HepG2 (cell line): ENCODE data around the gene PTPRB. TPM values are rescaled to one million over a fixed set of nuclear protein-coding genes. Genes with fewer than 3 reads are reported as not detected.

ENCODE experiments used
- ATAC-seq: fragments of 200-7000 bp; cut with Tn5 transposase; 3 replicates; pipeline ENCODE4 v1.9.1; 2020; ENCODE audit warnings: mild to moderate bottlenecking, moderate library complexity
- BruUV-seq: library from RNA; stranded (reverse); fragments of 400-500 nt; replicated peaks from 2 replicates; lab custom pipeline; 2021; lab: Mats Ljungman, UMichigan
- CTCF ChIA-PET: fragments of 300-600 bp; formaldehyde crosslinking; extraction: SDS; loops from one replicate; lab custom pipeline; 2021; ENCODE audit warnings: low total read pairs, inconsistent platforms, low intra/inter-chr PET ratio; lab: Yijun Ruan, JAX
- POLR2A ChIA-PET: fragments of 350-600 bp; sonication (Branson Sonifier 250); formaldehyde crosslinking; loops from one replicate; lab custom pipeline; 2020; ENCODE audit warnings: antibody characterized with exemption, inconsistent platforms; lab: Yijun Ruan, JAX
- DNase-seq: peaks from one replicate; pipeline ENCODE4 v3.0.0-alpha.2; 2015; ENCODE audit warnings: low spot score
- FAIRE-seq: peaks from 3 replicates; lab custom pipeline; 2011; peaks lifted over from hg19 to GRCh38; lab: Jason Lieb, UNC
- H2AFZ ChIP-seq: one replicate; pipeline ENCODE4 v1.6.1; 2011; ENCODE audit warnings: low read length, inconsistent platforms
- H3K27ac ChIP-seq: fragments of 300-600 bp; 3 replicates; pipeline ENCODE4 v1.8.0; 2011; ENCODE audit warnings: mixed run types, mild to moderate bottlenecking, mixed read lengths, low read length, inconsistent platforms; ENCODE audit not compliant: insufficient read depth; ENCODE audit errors: extremely low read length
- H3K27me3 ChIP-seq, 2 experiments: fragments of 200-600 bp in 1 of 2; 2 replicates in 1 of 2; 3 replicates in 1 of 2; pipeline versions ENCODE4 v1.6.0 to v1.8.0; 2011; ENCODE audit warnings: low read length in 2 of 2, mild to moderate bottlenecking in 2 of 2, moderate library complexity in 2 of 2, inconsistent platforms in 1 of 2; ENCODE audit not compliant: insufficient read depth in 2 of 2, control insufficient read depth in 1 of 2
- H3K36me3 ChIP-seq, 2 experiments: fragments of 200-600 bp in 1 of 2; replicated peaks in 1 of 2; 2 replicates in 1 of 2; 3 replicates in 1 of 2; pipeline versions ENCODE4 v1.5.1 to v1.8.0; 2011; ENCODE audit warnings: low read length in 2 of 2, inconsistent platforms in 1 of 2; ENCODE audit not compliant: insufficient read depth in 2 of 2, control insufficient read depth in 1 of 2
- H3K4me1 ChIP-seq: 2 replicates; pipeline ENCODE4 v1.5.1; 2012; ENCODE audit warnings: low read length, inconsistent platforms; ENCODE audit not compliant: insufficient read depth
- H3K4me2 ChIP-seq: 2 replicates; pipeline ENCODE4 v1.6.0; 2011; ENCODE audit warnings: low read depth, low read length, inconsistent platforms
- H3K4me3 ChIP-seq, 3 experiments: fragments of 200-600 bp in 1 of 3; sonication (generic), shearing (Covaris generic) in 1 of 3; replicated peaks in 1 of 3; 2 replicates each; pipeline ENCODE4 v1.5.1; 2011 to 2016; ENCODE audit warnings: low read length in 3 of 3, inconsistent platforms in 2 of 3, low read depth in 2 of 3, mild to moderate bottlenecking in 2 of 3, control low read depth in 1 of 3, mixed read lengths in 1 of 3; ENCODE audit not compliant: insufficient read depth in 1 of 3
- H3K79me2 ChIP-seq: one replicate; pipeline ENCODE4 v1.6.1; 2011; ENCODE audit warnings: low read length, inconsistent platforms; ENCODE audit not compliant: insufficient read depth
- H3K9ac ChIP-seq: 2 replicates; pipeline ENCODE4 v1.6.0; 2011; ENCODE audit warnings: mild to moderate bottlenecking, low read depth, low read length, inconsistent platforms; ENCODE audit not compliant: insufficient read depth
- H3K9me3 ChIP-seq: 2 replicates; pipeline ENCODE4 v1.5.1; 2012; ENCODE audit warnings: mild to moderate bottlenecking, low read length
- H4K20me1 ChIP-seq: 2 replicates; pipeline ENCODE4 v1.6.0; 2011; ENCODE audit warnings: inconsistent platforms, mild to moderate bottlenecking, low read length, moderate library complexity; ENCODE audit not compliant: insufficient read depth
- ARNT ChIP-seq: fragments of 450-650 bp; IDR thresholded peaks from 2 replicates; pipeline ENCODE4 v1.6.1; 2017
- ETV5 ChIP-seq: IDR thresholded peaks from 2 replicates; pipeline ENCODE4 v1.6.1; 2018; ENCODE audit warnings: missing biosample characterization, missing genetic modification reagents, inconsistent platforms, borderline replicate concordance
- FOSL2 ChIP-seq: sonication (generic); formaldehyde crosslinking; IDR thresholded peaks from 2 replicates; pipeline ENCODE4 v1.4.0; 2020; ENCODE audit warnings: missing genetic modification reagents
- HMGA1 ChIP-seq: sonication (generic); formaldehyde crosslinking; conservative IDR thresholded peaks from 2 replicates; pipeline ENCODE4 v1.4.0; 2020; ENCODE audit warnings: missing genetic modification reagents
- KAT2B ChIP-seq: fragments of 150-350 bp; IDR thresholded peaks from 2 replicates; pipeline ENCODE4 v1.6.1; 2014; ENCODE audit warnings: low read depth, low read length, borderline replicate concordance
- MXI1 ChIP-seq: IDR thresholded peaks from 3 replicates; pipeline ENCODE4 v1.6.1; 2012; ENCODE audit warnings: low read depth, low read length, inconsistent platforms, borderline replicate concordance
- PAF1 ChIP-seq: IDR thresholded peaks from 2 replicates; pipeline ENCODE4 v1.6.1; 2016; ENCODE audit warnings: missing genetic modification reagents, missing compliant biosample characterization
- RARA ChIP-seq: IDR thresholded peaks from 2 replicates; pipeline ENCODE4 v1.6.1; 2016; ENCODE audit warnings: missing genetic modification reagents, missing compliant biosample characterization
- RBM39 ChIP-seq: fragments of 200-400 bp; formaldehyde crosslinking; IDR thresholded peaks from one replicate; pipeline ENCODE4 v1.6.1; 2018; ENCODE audit warnings: antibody characterized with exemption, mild to moderate bottlenecking, low read depth, low read length; ENCODE audit not compliant: poor library complexity, severe bottlenecking
- RELA ChIP-seq: sonication (generic); formaldehyde crosslinking; IDR thresholded peaks from 2 replicates; pipeline ENCODE4 v1.4.0; 2020; ENCODE audit warnings: missing genetic modification reagents
- SRSF9 ChIP-seq: fragments of 200-400 bp; formaldehyde crosslinking; IDR thresholded peaks from 2 replicates; pipeline ENCODE4 v1.6.1; 2018; ENCODE audit warnings: borderline replicate concordance, mild to moderate bottlenecking, low read depth, low read length; ENCODE audit not compliant: insufficient read depth, poor library complexity, severe bottlenecking
- TBL1XR1 ChIP-seq: fragments of 150-350 bp; IDR thresholded peaks from 2 replicates; pipeline ENCODE4 v1.6.1; 2014; ENCODE audit warnings: borderline replicate concordance, low read length; ENCODE audit not compliant: partially characterized antibody
- ZFP36L1 ChIP-seq: sonication (generic); formaldehyde crosslinking; IDR thresholded peaks from 2 replicates; pipeline ENCODE4 v1.8.0; 2022; ENCODE audit warnings: mild to moderate bottlenecking, missing genetic modification reagents, moderate library complexity
- ZNF382 ChIP-seq: sonication (generic); formaldehyde crosslinking; IDR thresholded peaks from 2 replicates; pipeline ENCODE4 v1.5.0; 2020; ENCODE audit warnings: missing genetic modification reagents, mild to moderate bottlenecking, borderline replicate concordance
- ZNF496 ChIP-seq: sonication (generic); formaldehyde crosslinking; IDR thresholded peaks from 2 replicates; pipeline ENCODE4 v1.8.1; 2023; ENCODE audit warnings: mild to moderate bottlenecking, moderate library complexity, missing genetic modification reagents; ENCODE audit not compliant: insufficient replicate concordance
- ZNF607 ChIP-seq: sonication (generic); formaldehyde crosslinking; IDR thresholded peaks from 2 replicates; pipeline ENCODE4 v1.5.1; 2020; ENCODE audit warnings: missing genetic modification reagents, mild to moderate bottlenecking, borderline replicate concordance
- ZNF652 ChIP-seq: IDR thresholded peaks from 2 replicates; pipeline ENCODE4 v1.6.1; 2016; ENCODE audit warnings: low read depth, borderline replicate concordance
- ZNF883 ChIP-seq: sonication (generic); formaldehyde crosslinking; IDR thresholded peaks from 2 replicates; pipeline ENCODE4 v1.5.1; 2020; ENCODE audit warnings: mild to moderate bottlenecking, missing genetic modification reagents; ENCODE audit errors: not compliant biosample characterization
- ZSCAN25 ChIP-seq: sonication (generic); formaldehyde crosslinking; IDR thresholded peaks from 2 replicates; pipeline ENCODE4 v1.8.0; 2022; ENCODE audit warnings: mild to moderate bottlenecking, missing genetic modification reagents
- WGBS: methylation state at CpG from one replicate; pipeline ENCODE4 v1.1.6; 2017; ENCODE audit warnings: low lambda C conversion rate; 5-methylcytosine and 5-hydroxymethylcytosine counted together
- in situ Hi-C: cut with HindIII; loops from 2 replicates; pipeline ENCODE4 v1.10.0; 2017; ENCODE audit warnings: low pct_unique_long_range_greater_than_20kb; ENCODE audit not compliant: extremely low pct_ligation_motif_present
- intact Hi-C: fragments of 100-400 bp; cut with micrococcal nuclease; formaldehyde crosslinking; loops from one replicate; pipeline ENCODE4 v1.10.0; 2022; ENCODE audit not compliant: unreplicated experiment
- polyA plus RNA-seq, 8 experiments: library from polyadenylated mRNA; depleted of rRNA in 3 of 8; stranded (reverse) in 7 of 8; unstranded in 1 of 8; fragments of >200 nt; fragmentation: Illumina TruSeq in 4 of 8; extraction: Trizol in 4 of 8; gene quantifications; 2 replicates each; pipeline versions ENCODE4 v1.2.1 to v1.2.3, GENCODE V29; 2011 to 2016; ENCODE audit warnings: low read depth in 4 of 8, missing spikeins in 1 of 8, mixed read lengths in 1 of 8; ENCODE audit not compliant: insufficient read depth in 1 of 8
- total RNA-seq, 5 experiments: library from RNA; depleted of rRNA; stranded (reverse); fragments of >200 nt; fragmentation: Illumina TruSeq; extraction: Trizol; gene quantifications; 2 replicates each; pipeline ENCODE4 v1.2.3, GENCODE V29; 2016; ENCODE audit warnings: low read depth in 1 of 5
- TF ChIP-seq, protein P1 (sequence below): sonication (generic); formaldehyde crosslinking; IDR thresholded peaks from 2 replicates; pipeline ENCODE4 v1.5.1; 2020; ENCODE audit warnings: mild to moderate bottlenecking, missing genetic modification reagents, borderline replicate concordance

Gene PTPRB
- total and polyA plus RNA-seq, 2 of the 13 experiments (the other 11 are each of a cell fraction or from before 2014, with no cell fraction given): 0.02 to 0.07 TPM

- no peaks in the 10 kb centered on the region; a peak in 1 of 5 replicates for H3K27me3 ChIP-seq
- peaks cover 10% of the 10 kb centered on the region; the same call in 1 of the 2 replicates for H3K4me1 ChIP-seq
- H3K9ac ChIP-seq: no peak overlapping the region
- no peaks in the 10 kb centered on the region for H3K79me2 ChIP-seq
- no peaks in the 10 kb centered on the region for H4K20me1 ChIP-seq
- H3K27ac ChIP-seq: no peak overlapping the region
- peak; percentile 41 for DNase-seq
- no peaks in the 10 kb centered on the region for H3K36me3 ChIP-seq
- H3K4me3 ChIP-seq: no peak overlapping the region
- H2AFZ ChIP-seq: no peak overlapping the region
- POLR2A ChIA-PET: no interaction called here
- CTCF ChIA-PET: no interaction called here
- no peaks in the 10 kb centered on the region for H3K9me3 ChIP-seq
- no peak overlapping the region for H3K4me2 ChIP-seq
- intact Hi-C loops: no loop called here
- BruUV-seq: no TSS peak
- in situ Hi-C loops: no loop called here
- FAIRE-seq: no peak
- ATAC-seq: peak; percentile 79
- WGBS: 21% methylated on average over 10 of the region's 10 CpGs
- TF ChIP-seq ARNT: no peak
- TF ChIP-seq PAF1 (CRISPR knock-in tag): no peak
- TF ChIP-seq KAT2B: no peak
- TF ChIP-seq TBL1XR1: no peak
- peak; percentile 78 for TF ChIP-seq FOSL2
- no peak for TF ChIP-seq ZSCAN25 (CRISPR knock-in tag)
- no peak for TF ChIP-seq RELA (CRISPR knock-in tag)
- TF ChIP-seq, protein P1, sequence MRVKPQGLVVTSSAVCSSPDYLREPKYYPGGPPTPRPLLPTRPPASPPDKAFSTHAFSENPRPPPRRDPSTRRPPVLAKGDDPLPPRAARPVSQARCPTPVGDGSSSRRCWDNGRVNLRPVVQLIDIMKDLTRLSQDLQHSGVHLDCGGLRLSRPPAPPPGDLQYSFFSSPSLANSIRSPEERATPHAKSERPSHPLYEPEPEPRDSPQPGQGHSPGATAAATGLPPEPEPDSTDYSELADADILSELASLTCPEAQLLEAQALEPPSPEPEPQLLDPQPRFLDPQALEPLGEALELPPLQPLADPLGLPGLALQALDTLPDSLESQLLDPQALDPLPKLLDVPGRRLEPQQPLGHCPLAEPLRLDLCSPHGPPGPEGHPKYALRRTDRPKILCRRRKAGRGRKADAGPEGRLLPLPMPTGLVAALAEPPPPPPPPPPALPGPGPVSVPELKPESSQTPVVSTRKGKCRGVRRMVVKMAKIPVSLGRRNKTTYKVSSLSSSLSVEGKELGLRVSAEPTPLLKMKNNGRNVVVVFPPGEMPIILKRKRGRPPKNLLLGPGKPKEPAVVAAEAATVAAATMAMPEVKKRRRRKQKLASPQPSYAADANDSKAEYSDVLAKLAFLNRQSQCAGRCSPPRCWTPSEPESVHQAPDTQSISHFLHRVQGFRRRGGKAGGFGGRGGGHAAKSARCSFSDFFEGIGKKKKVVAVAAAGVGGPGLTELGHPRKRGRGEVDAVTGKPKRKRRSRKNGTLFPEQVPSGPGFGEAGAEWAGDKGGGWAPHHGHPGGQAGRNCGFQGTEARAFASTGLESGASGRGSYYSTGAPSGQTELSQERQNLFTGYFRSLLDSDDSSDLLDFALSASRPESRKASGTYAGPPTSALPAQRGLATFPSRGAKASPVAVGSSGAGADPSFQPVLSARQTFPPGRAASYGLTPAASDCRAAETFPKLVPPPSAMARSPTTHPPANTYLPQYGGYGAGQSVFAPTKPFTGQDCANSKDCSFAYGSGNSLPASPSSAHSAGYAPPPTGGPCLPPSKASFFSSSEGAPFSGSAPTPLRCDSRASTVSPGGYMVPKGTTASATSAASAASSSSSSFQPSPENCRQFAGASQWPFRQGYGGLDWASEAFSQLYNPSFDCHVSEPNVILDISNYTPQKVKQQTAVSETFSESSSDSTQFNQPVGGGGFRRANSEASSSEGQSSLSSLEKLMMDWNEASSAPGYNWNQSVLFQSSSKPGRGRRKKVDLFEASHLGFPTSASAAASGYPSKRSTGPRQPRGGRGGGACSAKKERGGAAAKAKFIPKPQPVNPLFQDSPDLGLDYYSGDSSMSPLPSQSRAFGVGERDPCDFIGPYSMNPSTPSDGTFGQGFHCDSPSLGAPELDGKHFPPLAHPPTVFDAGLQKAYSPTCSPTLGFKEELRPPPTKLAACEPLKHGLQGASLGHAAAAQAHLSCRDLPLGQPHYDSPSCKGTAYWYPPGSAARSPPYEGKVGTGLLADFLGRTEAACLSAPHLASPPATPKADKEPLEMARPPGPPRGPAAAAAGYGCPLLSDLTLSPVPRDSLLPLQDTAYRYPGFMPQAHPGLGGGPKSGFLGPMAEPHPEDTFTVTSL: 0 out of 2 replicates have a peak, but pooled peaks have one; percentile 17
- TF ChIP-seq RARA (CRISPR knock-in tag): 0 out of 2 replicates have a peak, but pooled peaks have one; percentile 20
- TF ChIP-seq ZNF607 (CRISPR knock-in tag): no peak
- no peak for TF ChIP-seq RBM39
- no peak for TF ChIP-seq ZNF496 (CRISPR knock-in tag)
- TF ChIP-seq ZFP36L1 (CRISPR knock-in tag): no peak
- TF ChIP-seq MXI1: no peak
- peak; percentile 65; the same call in 1 of the 2 replicates for TF ChIP-seq ETV5
- TF ChIP-seq HMGA1 (CRISPR knock-in tag): no peak
- TF ChIP-seq ZNF382 (CRISPR knock-in tag): no peak
- TF ChIP-seq SRSF9: no peak
- TF ChIP-seq ZNF652 (CRISPR knock-in tag): peak; percentile 63; the same call in 1 of the 2 replicates
- no peak for TF ChIP-seq ZNF883
Measured at GRCh38 chr12:70645494-70646317, 8.5 kb upstream of the PTPRB start.
